Measurements from ENCODE around the gene TMX4. TPM values are rescaled to one million over a fixed set of nuclear protein-coding genes. Genes with fewer than 3 reads are reported as not detected.

Gene TMX4
- total RNA-seq, 1 experiment from 2014 or later, result 12.3 TPM

DNA sequence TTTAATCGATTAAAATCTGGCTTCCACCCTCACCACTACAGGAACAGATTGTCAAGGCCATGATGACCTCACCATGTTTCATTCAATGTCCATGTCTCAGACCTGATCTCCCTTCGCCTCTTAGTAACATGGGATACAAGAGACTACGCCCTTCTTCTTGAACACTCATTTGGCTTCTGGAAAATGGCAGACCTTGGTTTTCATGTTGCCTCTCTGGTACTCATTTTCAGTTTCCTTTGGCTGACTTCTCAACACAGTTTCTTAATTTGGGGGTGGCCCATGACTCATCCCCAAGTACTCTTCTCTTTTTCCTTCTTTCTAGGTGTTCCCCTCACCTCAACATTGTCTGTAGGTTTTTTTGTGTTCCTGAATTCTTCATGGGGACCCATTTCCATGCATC lies 22.7 kb downstream of the TMX4 start:
- Histone ChIP-seq H3K4me1 (ENCODE audit: insufficient read depth, low read length) (0 out of 2 replicates have a peak, but pooled peaks cover 8% of the 10 kb centered on the region), H3F3A (ENCODE audit: low read length, unreplicated experiment) (no peaks in the 10 kb centered on the region), H3K9me2 (replicated peaks; ENCODE audit: low read length) (no peaks in the 10 kb centered on the region), H3K9ac (ENCODE audit: low read length) (no peak overlapping the region), H4K20me1 (ENCODE audit: low read length) (no peaks in the 10 kb centered on the region), H2AFZ (ENCODE audit: low read length) (no peak overlapping the region), H3K27me3 (ENCODE audit: low read length) (no peaks in the 10 kb centered on the region), H3K27ac (ENCODE audit: low read length) (no peak overlapping the region), H3K4me2 (ENCODE audit: low read length) (no peak overlapping the region), H3K9me3 (ENCODE audit: low read length) (no peaks in the 10 kb centered on the region), H3K79me2 (ENCODE audit: low read length) (no peaks in the 10 kb centered on the region), H3K36me3 (ENCODE audit: low read depth, low read length) (0 out of 2 replicates have a peak, but pooled peaks cover 5% of the 10 kb centered on the region), H3K4me3 (ENCODE audit: low read length) (no peak overlapping the region)
- ChIA-PET CTCF (interaction anchor here (0.7 kb wide), 1 partner anchor 393 kb away, joined by 3 read pairs; no protein-coding TSS in a partner anchor), POLR2A (ENCODE audit: unreplicated experiment) (no interaction called here)
- intact Hi-C loops (cut with micrococcal nuclease), result no loop called here
- DNase-seq (no peak), ATAC-seq (no peak)
- TF ChIP-seq CTCF (conservative IDR thresholded peaks at IDR 0.05; ENCODE audit: low read depth, low read length), result no peak
- no peak for TF ChIP-seq EZH2 (IDR thresholded peaks at IDR 0.05; ENCODE audit: low read length, unreplicated experiment)
- TF ChIP-seq EZH2phosphoT487 (IDR thresholded peaks at IDR 0.05; ENCODE audit: borderline replicate concordance, low read length), result no peak
- no TSS peak for BruUV-seq (replicated peaks)

GRCh38 chr20:7994809-7995208 lies 24.8 kb downstream of the TMX4 start:
- Histone ChIP-seq H3K4me3 (ENCODE audit: low read length) (no peak overlapping the region), H3K4me2 (ENCODE audit: low read length) (no peak overlapping the region), H3K4me1 (ENCODE audit: insufficient read depth, low read length) (0 out of 2 replicates have a peak, but pooled peaks cover 8% of the 10 kb centered on the region), H3K9ac (ENCODE audit: low read length) (no peak overlapping the region), H3K9me2 (replicated peaks; ENCODE audit: low read length) (no peaks in the 10 kb centered on the region), H3K9me3 (ENCODE audit: low read length) (no peaks in the 10 kb centered on the region), H3K36me3 (ENCODE audit: low read depth, low read length) (0 out of 2 replicates have a peak, but pooled peaks cover 5% of the 10 kb centered on the region), H2AFZ (ENCODE audit: low read length) (no peak overlapping the region), H3K27ac (ENCODE audit: low read length) (no peak overlapping the region), H3K27me3 (ENCODE audit: low read length) (no peaks in the 10 kb centered on the region), H4K20me1 (ENCODE audit: low read length) (no peaks in the 10 kb centered on the region), H3K79me2 (ENCODE audit: low read length) (no peaks in the 10 kb centered on the region), H3F3A (ENCODE audit: low read length, unreplicated experiment) (no peaks in the 10 kb centered on the region)
- TF ChIP-seq EZH2 (IDR thresholded peaks at IDR 0.05; ENCODE audit: low read length, unreplicated experiment) (no peak), CTCF (conservative IDR thresholded peaks at IDR 0.05; ENCODE audit: low read depth, low read length) (no peak), EZH2phosphoT487 (IDR thresholded peaks at IDR 0.05; ENCODE audit: borderline replicate concordance, low read length) (no peak)
- POLR2A ChIA-PET (ENCODE audit: unreplicated experiment), result no interaction called here
- DNase-seq (no peak), ATAC-seq (no peak)
- intact Hi-C loops (cut with micrococcal nuclease), result no loop called here
- CTCF ChIA-PET, result no interaction called here
- BruUV-seq (replicated peaks), result no TSS peak

- Histone ChIP-seq H3K79me2 (ENCODE audit: low read length) (no peaks in the 10 kb centered on the region), H3F3A (ENCODE audit: low read length, unreplicated experiment) (no peaks in the 10 kb centered on the region), H4K20me1 (ENCODE audit: low read length) (no peaks in the 10 kb centered on the region), H2AFZ (ENCODE audit: low read length) (no peak overlapping the region), H3K9me2 (replicated peaks; ENCODE audit: low read length) (no peaks in the 10 kb centered on the region), H3K9ac (ENCODE audit: low read length) (no peak overlapping the region), H3K27me3 (ENCODE audit: low read length) (no peaks in the 10 kb centered on the region), H3K4me1 (ENCODE audit: insufficient read depth, low read length) (0 out of 2 replicates have a peak, but pooled peaks cover 8% of the 10 kb centered on the region), H3K4me2 (ENCODE audit: low read length) (no peak overlapping the region), H3K27ac (ENCODE audit: low read length) (no peak overlapping the region), H3K9me3 (ENCODE audit: low read length) (no peaks in the 10 kb centered on the region), H3K36me3 (ENCODE audit: low read depth, low read length) (0 out of 2 replicates have a peak, but pooled peaks cover 5% of the 10 kb centered on the region), H3K4me3 (ENCODE audit: low read length) (no peak overlapping the region)
- BruUV-seq (replicated peaks), result no TSS peak
- CTCF ChIA-PET, result no interaction called here
- intact Hi-C loops (cut with micrococcal nuclease), result no loop called here
- POLR2A ChIA-PET (ENCODE audit: unreplicated experiment), result no interaction called here
- ATAC-seq, result no peak
- no peak for DNase-seq
- no peak for TF ChIP-seq EZH2phosphoT487 (IDR thresholded peaks at IDR 0.05; ENCODE audit: borderline replicate concordance, low read length)
- no peak for TF ChIP-seq CTCF (conservative IDR thresholded peaks at IDR 0.05; ENCODE audit: low read depth, low read length)
- TF ChIP-seq EZH2 (IDR thresholded peaks at IDR 0.05; ENCODE audit: low read length, unreplicated experiment), result no peak
These were observed 25.9 kb downstream of the TMX4 start for GRCh38 chr20:7993703-7994102.

Measured in PC-3 (cell line).